Prostate gland (tissue), 2 donors: Measurements from ENCODE around the gene GFY.

Experiments
- POLR2A ChIP-seq: fragments of 450-650 bp; IDR thresholded peaks from one replicate; pipeline ENCODE4 v1.6.1; 2016; ENCODE audit warnings: antibody characterized with exemption, mild to moderate bottlenecking
- POLR2AphosphoS5 ChIP-seq: sonication (generic); formaldehyde crosslinking; IDR thresholded peaks from one replicate; pipeline ENCODE4 v1.6.1; 2017; ENCODE audit warnings: antibody characterized with exemption
- TF ChIP-seq, protein P1 (sequence below), 4 experiments: fragments of 200-600 bp in 2 of 4; fragments of 450-650 bp in 2 of 4; sonication (generic) in 2 of 4; IDR thresholded peaks; 1 replicate in 3 of 4; 2 replicates in 1 of 4; pipeline ENCODE4 v1.5.1; 2016 to 2019; ENCODE audit warnings: antibody characterized with exemption in 4 of 4, mild to moderate bottlenecking in 2 of 4, moderate library complexity in 2 of 4

DNA sequence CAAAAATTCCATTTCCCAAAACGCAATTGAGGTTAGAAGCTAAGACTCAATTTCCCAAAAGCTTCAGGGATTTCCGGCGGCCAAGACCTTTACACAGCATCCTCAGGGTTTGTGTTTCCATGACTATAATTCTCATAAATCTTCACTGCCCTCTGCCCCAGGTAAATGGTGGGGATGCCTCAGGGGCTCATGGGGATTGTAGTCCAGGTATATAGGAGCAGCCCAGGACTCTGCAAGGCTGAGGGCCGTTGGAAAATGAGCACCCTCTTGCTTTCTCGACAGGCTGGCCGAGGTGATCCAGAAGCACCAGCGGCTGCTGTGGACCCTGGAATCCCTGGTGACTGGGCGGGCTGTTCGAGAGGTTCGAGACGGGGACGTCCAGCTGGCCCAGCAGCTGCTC, 34.2 kb downstream of the GFY start:
- TF ChIP-seq, protein P1, sequence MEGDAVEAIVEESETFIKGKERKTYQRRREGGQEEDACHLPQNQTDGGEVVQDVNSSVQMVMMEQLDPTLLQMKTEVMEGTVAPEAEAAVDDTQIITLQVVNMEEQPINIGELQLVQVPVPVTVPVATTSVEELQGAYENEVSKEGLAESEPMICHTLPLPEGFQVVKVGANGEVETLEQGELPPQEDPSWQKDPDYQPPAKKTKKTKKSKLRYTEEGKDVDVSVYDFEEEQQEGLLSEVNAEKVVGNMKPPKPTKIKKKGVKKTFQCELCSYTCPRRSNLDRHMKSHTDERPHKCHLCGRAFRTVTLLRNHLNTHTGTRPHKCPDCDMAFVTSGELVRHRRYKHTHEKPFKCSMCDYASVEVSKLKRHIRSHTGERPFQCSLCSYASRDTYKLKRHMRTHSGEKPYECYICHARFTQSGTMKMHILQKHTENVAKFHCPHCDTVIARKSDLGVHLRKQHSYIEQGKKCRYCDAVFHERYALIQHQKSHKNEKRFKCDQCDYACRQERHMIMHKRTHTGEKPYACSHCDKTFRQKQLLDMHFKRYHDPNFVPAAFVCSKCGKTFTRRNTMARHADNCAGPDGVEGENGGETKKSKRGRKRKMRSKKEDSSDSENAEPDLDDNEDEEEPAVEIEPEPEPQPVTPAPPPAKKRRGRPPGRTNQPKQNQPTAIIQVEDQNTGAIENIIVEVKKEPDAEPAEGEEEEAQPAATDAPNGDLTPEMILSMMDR (IDR thresholded peaks at IDR 0.05) = no peak
- TF ChIP-seq POLR2AphosphoS5 (no peak), POLR2A (no peak)
